Measurements from ENCODE around the gene PRR33. TPM values are rescaled to one million over a fixed set of nuclear protein-coding genes. Genes with fewer than 3 reads are reported as not detected.

The PRR33 gene
- total RNA-seq, 1 donor from 2014 or later: not detected

DNA sequence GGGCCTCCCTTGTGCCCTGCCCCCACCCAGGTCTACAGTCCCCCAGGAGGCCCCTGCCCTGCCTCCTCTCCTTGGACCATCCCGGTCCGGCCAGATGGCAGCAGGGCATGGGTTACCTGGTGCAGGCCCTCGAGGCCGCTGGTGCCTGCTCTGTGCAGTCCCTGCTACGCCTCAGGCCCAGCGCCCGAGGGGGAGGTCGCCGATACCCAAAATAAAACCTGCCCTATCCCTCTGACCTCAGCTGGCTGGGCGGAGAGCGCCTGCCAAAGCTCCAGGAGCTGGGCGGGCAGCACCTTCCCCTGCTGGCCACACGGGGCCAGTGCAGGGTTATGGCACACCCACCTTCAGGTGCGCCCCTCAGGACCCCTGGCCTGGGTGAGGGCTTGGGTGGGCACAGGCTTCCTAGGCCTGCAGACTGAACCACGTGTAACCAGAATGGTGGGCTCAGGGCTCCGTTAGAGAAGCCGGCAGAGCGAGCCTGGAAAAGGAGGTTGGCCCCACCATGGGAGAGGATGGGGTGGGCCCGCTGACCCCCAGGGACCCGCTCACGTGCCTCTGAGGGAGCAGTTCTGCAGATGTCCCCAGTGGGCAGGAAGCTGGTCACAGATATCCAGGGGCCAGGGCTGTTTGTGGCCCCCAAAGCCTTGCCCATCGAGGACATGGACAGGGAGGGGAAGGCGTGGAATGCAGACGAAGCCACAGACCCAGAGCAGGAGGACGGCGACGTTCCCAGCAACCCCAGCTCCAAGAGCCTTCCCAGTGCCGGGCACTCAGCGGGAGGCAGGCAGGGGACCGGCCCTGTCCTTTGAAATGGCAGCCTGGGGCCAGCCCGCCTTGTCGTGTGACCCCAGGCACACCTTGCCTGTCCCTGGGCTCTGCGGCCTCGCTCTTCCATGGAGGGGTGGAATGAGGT is 26.1 kb upstream of the PRR33 start:
- no peak for DNase-seq (ENCODE audit: low spot score)

DNA sequence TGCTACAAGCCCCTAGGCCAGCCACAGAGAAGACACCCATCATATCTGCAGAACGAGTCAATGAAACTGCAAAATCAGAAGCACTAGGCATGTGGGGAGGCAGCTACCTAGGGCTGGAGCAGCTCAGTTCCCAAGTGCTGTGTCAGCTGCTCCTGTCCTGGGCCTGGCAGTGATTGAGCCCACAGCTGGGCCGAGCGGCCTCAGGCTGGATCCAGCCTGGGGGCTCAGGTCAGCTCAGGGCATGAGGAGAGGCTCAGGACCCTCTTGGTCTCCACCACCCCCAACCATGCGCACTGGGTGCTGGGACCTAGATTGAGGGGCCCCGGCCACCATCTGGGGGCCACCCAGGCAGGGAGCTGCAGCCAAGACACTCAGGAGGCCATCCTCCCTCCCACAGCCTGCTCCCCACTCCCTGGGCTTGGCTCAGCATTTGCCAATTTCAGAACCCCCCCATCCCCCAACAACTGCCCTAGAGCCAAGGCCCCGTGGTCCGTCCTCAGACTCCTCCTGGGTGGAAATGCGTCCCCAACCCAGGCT is 25.4 kb upstream of the PRR33 start:
- no peak for DNase-seq (ENCODE audit: low spot score)

DNA sequence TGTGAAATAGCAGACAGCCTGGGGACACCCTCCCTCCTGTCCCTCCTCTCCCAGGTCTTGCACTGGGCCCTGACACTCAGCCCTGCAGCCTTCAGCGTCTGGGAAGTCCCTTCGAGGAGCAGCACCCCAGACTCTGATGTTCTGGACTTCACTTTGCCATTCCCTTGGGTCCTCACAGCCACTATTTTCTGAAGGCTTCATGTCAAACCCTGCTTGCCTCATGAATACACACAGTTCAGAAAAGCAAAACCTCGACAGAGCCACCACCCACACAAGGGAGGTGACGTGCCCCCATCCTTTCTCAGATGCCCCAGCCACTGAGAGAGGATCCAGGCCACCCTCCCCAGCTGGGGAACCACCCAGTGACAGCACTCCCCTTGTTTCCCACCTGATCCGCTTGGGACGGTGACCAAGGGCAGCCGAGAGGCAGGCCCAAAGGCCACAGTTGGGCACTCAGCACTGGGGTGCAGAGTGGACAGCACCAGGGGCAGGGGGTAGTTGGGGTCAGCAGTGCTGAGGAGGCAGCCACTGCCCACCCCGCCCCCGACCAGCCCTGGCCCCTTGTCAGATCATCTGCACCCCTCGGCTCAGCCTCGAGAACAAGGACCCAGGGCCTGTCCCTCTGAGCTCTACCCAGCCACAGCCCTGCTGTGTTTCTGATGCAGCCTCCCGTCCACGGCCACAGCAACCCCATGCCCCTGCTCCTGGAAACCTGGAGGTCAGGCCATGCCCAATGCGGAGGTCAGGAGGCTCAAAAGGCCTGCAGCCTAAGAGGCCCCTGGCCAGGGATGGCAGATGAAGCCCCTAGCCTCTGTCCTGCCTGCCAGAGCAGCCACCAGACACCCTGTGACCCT is 24.7 kb upstream of the PRR33 start:
- DNase-seq (ENCODE audit: low spot score): no peak

DNA sequence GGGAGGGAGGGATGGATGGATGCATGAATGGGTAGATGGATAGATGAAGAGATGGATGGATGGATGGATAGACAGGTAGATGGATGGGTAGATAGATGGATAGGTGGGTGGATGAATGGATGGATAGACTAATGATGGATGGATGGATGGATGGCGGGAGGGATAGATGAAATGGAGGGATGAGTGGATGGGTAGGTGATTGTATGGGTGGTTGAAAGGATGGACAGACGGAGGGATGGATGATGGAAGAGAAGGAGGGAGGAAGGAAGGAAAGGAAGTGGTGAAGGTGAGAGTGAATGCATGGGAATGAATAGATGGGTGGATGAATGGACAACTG is 24.1 kb upstream of the PRR33 start:
- DNase-seq (ENCODE audit: low spot score): no peak

DNA sequence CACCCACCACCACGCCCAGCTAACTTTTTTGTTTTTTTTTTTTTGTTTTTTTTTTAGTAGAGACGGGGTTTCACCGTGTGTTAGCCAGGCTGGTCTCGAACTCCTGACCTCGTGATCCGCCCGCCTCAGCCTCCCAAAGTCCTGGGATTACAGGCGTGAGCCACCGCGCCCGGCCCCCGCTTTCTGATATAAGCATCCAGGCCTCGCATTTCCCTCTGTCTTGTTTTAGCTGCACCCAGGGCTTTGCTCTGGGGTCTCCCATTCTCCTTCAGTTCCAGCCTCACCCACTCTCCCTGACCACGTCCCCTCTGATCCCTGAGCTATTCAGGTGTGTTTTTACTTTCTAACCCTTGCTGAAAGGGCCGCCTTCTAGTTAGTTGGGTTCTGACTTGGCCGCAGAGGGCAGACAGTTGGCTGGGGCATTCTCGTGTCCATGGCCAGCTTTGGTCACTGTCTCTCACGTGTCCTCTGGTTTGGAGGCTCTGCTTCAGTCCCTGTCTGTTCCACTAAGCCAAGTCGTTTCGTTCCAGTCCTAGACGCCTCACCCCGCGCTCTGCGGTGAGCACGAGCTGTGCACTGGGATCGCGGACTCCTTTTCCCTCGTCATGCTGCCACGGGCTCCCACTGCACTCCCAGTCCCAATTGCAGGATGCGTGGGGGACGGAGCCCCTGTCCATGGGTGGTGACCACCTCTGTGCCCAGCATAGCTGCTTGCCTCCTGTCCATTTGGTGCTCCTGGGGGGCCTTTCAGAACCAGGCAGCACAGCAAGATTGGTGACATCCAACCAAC is 21.8 kb upstream of the PRR33 start:
- no peak for DNase-seq (ENCODE audit: low spot score)

DNA sequence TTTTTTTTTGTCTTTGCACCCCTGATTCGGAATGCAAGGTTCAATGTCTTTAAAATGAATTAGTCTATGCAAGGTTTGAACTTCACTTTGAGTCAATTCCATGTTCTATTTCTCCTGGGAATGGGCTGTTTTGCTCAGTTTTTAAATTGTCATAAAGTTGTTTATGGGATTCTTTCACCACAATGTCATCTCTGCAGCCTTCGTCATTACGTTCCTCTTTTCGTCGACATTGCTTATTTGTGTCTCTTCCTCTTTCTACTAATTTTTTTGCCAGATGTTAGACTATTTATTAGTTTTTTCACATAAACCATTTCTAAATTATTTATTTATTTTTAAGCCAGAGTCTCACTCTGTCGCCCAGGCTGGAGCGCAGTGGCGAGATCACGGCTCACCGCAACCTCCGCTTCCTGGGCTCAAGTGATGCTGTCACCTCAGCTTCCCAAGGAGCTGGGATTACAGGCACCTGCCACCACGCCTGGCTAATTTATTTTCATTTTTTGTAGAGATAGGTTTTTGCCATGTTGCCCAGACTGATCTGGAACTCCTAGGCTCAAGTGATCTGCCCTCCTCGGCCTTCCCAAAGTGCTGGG is 20.7 kb upstream of the PRR33 start:
- no peak for DNase-seq (ENCODE audit: low spot score)

DNA sequence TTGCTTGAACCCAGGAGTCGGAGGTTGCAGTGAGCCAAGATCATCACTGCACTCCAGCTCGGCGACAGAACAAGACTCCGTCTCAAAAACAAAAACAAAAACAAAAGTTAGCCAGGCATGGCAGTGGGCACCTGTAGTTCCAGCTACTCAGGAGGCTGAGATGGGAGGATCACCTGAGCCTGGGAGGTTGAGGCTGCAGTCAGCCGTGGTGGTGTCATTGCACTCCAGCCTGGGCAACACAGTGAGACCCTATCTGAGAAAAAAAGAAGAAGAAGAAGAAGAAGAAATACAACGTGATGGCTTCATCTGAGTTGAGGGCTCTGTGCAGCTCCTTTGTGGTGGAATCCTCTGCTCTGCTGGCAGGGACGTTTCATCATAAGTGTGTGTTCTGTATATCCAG is 17.8 kb upstream of the PRR33 start:
- DNase-seq (ENCODE audit: low spot score): peak; percentile 14

DNA sequence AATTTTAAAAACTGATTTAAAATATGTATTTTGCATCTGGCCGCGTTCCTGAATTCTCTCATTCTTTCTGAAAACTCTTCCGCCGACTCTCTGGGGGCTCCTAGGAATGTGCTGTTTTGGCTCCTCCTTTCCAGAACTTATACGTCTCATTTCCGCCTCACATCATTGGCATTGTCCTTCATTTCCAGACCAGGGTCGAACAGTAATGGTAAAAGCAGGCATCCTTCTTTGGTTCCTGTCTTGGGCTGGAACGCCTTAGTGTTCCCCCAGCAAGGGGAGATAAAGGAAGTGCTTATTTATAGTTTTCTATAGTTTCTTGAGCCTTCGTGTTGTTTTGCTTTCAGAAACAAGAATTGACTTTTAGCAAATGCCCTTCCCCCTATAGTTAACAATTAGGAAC is 16.9 kb upstream of the PRR33 start:
- DNase-seq (ENCODE audit: low spot score): no peak

DNA sequence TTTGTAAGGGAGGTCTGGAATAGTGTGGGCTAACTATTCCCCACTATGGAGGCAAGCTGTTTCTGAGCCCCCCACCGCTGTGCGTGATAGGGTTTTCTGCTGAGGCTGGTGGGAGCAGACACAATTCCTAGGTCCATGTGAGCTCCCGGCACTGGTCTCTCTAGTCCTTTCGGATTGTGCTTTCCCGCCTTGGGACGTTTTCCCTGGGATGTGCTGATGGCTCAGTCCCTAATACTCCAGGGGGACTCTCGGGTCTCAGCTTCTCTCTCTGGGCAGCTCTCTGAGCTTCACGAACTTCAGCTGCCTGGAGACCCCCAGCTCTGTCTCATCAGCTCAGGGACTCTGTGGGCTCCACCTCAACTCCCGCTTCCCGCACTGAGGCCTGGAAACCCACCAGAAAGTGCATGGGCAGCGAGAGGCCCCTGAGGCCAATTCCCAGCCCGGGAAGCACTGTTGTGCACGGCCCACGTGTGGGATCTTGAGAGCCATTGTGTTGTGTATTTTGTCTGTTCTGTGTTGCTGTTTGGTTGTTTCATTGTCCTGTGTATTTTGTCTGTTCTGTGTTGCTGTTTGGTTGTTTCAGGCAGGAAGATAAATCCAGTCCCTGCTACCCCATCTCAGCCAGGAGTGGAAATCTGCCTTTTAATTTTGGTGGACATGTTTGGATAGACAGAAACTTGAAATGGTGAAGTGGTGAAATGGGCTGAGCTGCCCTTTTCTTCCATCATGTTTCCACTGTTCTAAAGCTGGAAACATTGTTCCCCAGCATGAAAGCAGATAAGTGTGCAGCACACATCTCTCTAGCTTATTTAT is 15.1 kb upstream of the PRR33 start:
- peak; percentile 75 for DNase-seq (ENCODE audit: low spot score)

DNA sequence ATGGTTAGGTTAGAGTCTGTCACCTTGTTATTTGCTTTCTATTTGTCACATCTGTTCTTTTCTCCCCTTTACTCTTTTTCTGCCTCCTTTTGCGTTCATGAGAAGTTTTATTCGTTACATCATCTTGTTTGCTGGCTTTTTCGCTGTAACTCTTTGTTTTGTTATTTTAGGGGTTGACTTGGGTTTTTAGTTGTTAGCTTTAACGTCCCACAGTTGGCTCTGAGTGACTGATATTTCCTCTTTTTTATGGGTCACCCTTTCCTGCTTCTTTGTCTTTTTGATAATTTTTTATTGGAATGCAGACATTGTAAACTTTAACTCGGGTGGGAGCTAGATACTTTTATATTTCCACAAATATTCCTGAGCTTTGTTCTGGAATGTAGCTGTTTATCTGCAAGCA is 14.5 kb upstream of the PRR33 start:
- DNase-seq (ENCODE audit: low spot score): no peak

DNA sequence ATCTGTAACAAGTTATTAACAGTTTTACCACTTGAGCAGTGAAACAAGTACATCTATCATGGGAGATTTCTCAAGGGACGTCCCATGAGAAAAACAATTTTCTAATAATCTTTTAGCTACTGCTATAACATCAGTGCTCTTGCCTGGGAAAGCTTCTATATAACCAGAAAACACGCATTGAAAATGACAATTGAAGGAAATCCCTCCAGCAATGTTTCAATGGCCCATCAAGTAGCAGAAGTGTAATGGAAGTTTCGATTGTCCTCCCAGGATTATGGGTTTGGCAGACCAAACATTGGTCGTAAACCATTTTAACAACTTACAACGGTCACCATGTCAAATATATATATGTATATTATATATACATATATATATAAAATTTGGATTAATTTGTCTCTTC is 8.0 kb upstream of the PRR33 start:
- DNase-seq (ENCODE audit: low spot score): no peak

DNA sequence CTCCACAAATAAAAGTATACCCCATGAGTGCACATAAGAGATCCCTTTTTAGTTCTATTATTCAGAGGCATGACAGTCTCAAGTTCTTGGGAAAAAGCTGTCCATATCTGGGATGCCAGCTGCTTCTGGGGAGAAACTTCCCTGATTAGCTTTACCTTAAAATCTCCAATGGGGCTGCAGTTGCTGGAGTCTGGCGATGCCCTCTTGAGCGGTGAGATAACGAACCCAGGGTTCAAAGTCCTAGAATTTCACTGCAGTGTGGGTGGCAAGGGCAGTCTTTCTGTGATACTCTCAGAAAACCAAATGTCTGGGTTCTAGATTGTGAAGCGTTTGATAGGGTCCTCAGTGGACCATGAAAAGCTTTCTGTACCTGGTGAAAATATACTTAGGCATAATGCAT is 7.4 kb upstream of the PRR33 start:
- DNase-seq (ENCODE audit: low spot score): no peak

DNA sequence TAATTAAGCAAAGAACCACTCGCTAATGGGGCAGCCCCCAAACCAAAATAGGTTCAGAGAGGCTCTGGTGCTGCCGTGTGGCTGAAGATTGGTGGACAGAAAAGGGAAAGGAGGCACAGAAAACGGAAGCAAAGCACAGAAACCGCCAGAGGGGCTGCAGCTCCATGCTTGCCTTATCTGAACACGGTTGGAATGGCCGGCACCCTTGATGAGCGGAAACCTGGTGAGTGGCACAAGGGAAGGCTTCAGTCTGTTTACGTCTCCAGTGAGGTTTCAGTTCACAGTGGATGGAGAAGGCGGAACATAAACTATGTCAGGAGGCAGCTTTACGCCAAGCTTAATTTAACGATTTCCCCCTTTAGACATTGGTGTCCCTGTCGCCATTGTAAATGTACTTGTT is 5.2 kb upstream of the PRR33 start:
- no peak for DNase-seq (ENCODE audit: low spot score)

DNA sequence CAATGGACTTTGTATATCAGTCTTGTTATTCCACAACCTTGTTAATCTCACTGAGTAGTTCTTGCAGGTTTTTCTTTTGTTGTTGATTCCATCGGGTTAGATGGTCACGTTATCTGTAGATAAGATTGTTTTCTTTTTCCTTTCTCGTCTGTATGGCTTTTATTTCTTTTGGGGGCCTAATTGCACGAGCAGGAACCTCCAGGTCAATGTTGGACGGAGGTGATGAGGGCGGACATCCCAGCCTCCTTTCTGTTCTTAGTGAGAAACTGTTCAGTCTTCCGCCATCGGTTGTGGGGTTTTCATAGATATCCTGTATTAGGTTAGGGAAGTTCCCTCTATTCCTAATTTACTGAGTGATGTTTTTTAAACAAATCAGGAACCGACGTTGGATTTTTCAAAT is 4.8 kb upstream of the PRR33 start:
- no peak for DNase-seq (ENCODE audit: low spot score)

DNA sequence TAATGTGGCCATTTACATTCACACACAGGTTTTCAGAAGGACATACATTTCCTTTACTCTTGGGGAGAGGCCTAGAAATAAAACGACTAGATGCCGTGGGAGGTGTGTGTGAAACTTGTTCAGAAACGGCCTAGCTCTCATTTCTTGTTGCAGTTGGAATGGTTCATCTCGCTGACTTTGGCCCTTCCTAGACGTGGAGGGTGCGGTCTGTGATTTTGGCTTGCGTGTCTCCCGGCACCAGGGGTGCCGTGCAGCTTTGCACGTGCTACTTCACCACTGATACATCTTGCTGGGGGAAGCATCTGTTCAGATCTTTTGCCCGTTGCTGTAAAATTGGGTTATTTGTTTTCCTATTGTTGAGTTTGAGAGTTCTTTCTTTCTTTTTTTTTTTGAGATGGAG is 3.1 kb upstream of the PRR33 start:
- no peak for DNase-seq (ENCODE audit: low spot score)

DNA sequence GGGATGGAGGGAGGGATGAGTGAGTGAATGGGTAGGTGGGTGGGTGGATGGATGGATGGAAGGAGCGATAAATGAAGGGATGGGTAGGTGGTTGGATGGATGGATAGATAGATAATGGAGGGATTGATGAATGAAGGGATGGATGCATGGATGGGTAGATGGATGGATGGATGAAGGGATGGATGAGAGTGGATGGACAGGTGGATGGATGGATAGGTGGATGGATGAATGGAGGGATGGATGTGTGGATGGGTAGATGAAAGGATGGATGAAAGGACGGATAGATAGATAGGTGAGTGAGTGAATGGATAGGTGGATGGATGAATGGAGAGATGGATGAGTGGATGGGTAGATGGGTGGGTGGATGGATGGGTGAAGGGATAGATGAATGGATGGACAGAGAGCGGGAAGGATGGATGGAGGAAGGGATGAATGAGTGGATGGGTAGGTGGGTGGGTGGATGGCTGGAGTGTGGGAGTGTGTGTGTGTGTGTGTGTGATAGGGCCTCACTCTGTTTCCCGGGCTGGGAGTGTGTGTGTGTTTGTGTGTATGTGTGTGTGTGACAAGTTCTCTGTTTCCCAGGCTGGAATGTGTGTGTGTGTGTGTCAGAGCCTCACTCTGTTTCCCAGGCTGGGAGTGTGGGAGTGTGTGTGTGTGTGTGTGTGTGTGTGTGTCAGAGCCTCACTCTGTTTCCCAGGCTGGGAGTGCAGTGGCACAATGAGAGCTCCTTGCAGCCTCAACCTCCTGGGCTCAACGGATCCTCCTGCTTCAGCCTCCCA is 2.1 kb upstream of the PRR33 start:
- no peak for DNase-seq (ENCODE audit: low spot score)

DNA sequence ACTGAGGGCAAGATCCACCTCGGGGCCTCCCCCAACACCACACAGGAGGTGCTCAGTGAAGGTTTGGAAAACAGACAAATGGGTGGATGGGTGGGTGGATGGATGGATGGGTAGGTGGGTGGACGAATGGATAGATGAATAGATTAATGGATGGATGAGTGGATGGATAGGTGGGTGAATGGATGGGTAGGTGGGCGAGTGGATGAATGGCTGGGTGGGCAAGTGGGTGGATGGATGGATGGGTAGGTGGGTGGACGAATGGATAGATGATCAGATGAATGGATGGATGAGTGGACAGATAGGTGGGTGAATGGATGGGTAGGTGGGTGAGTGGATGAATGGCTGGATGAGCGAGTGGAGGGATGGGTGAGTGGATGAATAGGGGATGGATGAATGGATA is 863 bp upstream of the PRR33 start:
- DNase-seq (ENCODE audit: low spot score): no peak

DNA sequence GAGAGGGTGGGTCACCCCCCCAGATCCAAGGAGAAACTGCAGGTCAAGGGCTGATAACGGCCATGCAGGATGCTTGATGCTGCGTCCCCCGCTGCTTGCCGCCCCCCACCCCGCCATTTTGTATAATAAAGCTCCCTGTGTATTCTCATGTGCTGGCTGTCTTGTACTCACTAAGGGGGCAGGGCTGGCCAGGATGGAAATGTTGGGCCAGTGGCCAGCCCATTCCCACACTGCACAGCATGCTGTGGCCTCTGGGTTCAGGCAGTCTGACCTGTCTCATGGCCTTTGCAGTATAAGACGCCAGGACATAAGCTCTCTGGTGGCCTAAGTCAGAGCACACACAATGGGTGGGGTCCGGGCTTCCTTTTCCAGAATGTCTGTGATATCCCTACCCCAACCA is 421 bp upstream of the PRR33 start:
- no peak for DNase-seq (ENCODE audit: low spot score)

Measured in mesenteric fat pad (tissue), 1 donor.